T-helper 1 cell (primary cell): ENCODE results near the gene SETD2.
"Not testable (repeated sequence)": the region's sequence is repeated elsewhere in the genome, so short reads cannot be mapped to it uniquely, and the experiment has no call there.

Experiments used
- DNase-seq, 5 donors: peaks; one replicate each; pipeline ENCODE4 v3.0.0-alpha.2; 2012 to 2020

The SETD2 gene

DNA sequence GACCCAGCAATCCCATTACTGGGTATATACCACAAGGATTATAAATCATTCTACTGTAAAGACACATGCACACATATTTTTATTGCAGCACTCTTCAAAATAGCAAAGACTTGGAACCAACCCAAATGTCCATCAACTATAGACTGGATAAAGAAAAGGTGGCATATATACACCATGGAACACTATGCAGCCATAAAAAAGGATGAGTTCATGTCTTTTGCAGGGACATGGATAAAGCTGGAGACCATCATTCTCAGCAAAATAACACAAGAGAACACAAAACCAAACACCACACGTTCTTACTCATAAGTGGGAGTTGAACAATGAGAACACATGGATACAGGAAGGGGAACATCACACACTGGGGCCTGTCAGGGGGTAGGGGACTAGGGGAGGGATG, 137.5 kb downstream of the SETD2 start:
- not testable (repeated sequence) for DNase-seq

DNA sequence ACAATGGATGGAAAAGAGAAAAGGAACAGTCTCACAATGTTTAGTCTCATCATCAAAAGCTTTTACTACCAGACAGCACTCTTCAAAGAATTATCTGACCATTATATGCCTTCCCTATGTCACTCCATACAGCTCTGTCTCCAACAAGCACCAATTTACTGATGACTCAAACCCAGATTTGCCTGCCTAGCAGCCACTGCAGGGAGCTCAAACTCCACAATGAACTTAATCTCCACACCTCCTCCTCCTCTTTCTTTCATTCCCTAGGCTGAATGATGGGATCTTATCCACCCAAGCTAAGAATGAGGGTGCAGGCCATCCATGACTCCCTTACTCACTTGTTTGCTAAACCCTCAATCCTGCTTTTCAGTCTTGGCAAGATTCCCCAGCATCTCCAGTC, 139.0 kb downstream of the SETD2 start:
- no peak for DNase-seq

DNA sequence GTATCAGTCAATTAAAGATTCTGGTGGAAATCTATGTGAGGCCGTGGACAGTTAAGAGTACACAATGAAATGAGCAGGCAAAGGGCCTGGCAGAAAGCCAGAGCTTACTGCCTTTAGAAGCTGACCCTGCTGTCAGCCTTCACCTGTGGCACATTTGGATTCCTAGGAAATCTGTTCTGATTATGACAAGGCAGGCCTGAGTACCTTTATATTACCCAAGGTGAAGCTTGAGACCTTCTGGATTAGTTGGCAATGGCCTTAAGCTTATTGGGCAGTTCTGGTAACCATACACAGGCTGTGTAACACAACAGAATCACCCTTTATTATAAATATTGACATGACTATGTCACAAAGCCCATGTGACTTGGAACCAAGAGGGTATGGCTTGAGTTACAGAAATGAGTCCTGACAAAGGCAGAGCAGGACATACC, 141.3 kb downstream of the SETD2 start:
- no peak for DNase-seq

DNA sequence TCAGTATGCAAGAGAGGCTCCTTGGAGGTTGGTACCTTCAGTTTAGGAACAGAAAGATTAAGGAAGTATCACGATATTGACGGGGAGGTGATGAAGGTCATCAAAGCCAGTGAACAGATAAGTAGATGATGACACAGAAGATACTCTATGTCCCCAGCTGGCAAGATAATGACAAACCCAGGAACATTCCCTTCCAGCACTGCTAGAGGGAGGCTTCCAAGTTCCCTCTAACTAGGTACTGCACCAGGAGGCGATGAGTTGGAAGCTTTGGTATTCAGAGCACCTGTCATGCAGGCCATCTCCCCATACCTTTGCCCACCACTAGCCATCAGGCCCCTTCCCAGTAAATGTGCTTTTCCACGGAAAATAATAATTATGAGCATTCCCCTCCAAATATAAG, 143.6 kb downstream of the SETD2 start:
- no peak for DNase-seq

DNA sequence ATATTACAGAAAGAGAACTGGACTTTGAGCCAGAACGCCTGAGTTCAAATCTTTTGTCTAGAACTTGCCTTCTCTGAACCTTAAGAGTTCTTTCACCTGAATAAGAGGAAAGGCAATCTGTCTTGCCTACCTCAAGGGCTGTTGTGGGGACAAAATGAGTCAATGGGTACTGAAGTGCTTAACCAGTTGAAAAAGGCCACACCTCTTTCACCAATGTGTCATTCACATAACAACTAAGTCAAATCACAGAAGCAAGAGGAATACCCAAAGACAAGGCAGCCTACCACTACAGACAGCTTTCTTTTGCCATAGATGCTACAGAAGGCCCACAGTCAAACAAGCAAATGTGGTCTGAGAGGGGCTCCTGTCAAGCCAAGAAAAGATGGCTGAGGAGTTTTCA, 144.7 kb downstream of the SETD2 start:
- DNase-seq, result peak in 1 of 5 donors; percentile 84

DNA sequence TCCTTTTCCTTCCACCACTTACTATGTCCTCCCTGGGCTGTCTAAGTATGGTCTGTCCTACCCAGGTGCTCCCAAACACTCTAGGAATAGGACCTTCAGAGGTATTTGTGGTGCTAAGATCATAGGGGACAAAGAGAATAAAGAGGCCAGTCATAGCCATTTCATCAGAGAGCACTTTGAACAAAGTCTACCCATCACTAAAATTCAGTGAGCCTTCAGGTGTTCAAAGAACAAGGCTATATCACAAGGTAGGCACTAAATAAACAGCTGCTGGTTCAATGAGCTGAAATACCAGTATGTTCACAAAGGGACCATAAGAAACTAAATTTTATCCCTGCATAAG, 145.7 kb downstream of the SETD2 start:
- no peak for DNase-seq

DNA sequence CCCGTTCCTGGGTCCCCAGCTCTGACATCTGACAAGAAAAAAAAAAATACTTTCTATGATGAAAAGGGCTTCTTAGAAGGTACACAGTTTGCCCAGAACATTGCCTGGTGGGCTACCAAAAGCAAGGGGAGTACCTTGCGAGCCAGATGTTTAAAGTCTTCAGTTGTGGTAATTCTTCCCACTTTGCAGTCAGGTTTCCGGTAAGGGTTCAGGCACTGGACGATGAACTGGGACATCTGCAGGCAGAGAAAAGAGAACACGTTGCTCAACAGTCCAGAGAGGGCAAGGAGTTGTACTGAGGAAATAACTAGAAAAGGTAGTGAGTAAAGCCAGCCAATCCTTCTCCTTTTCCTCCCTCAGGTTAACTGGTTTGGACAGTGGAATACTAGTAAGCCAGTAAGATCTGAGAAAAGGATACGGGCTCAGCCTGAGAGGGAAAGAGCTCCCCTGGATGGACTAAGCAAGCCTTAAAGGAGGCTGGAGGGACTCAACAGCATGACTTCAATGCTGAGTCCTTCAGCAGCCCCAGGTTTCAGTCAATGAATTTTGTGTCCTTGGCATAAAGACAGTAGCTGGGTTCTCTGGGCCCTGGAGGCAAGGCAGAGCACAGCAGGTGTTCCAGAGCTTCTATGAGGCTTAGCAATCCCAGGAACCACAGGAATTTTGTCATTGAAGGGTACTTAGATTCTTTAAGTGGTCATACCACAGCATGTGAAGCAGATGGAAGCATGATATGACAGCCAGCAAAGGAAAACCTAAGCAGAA, 146.2 kb downstream of the SETD2 start:
- DNase-seq, result no peak

DNA sequence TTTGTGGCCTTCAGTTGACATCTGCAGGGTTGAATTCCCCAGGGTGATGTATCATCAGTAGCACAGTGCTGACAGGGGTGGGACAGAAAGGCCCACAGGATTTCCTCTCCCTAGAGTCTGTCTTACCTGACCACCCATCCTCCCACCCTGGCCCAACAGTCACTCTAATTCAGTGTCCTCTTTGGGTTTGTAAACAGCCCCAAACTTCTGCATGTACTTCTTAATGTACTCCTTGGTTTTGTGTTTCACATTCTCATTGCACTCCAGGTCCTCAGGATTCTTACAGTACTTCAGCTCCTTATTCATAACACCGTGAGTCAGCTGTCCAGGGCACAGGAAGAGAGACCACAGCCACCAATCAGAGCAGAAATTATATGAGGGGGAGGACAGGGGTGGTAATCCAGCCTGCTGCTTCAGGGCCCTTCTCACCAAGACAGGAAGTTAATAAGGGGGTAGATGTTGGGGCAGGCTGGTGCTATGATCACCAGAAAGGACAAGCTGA, 146.9 kb downstream of the SETD2 start:
- DNase-seq, result peak in 1 of 5 donors; percentile 66

DNA sequence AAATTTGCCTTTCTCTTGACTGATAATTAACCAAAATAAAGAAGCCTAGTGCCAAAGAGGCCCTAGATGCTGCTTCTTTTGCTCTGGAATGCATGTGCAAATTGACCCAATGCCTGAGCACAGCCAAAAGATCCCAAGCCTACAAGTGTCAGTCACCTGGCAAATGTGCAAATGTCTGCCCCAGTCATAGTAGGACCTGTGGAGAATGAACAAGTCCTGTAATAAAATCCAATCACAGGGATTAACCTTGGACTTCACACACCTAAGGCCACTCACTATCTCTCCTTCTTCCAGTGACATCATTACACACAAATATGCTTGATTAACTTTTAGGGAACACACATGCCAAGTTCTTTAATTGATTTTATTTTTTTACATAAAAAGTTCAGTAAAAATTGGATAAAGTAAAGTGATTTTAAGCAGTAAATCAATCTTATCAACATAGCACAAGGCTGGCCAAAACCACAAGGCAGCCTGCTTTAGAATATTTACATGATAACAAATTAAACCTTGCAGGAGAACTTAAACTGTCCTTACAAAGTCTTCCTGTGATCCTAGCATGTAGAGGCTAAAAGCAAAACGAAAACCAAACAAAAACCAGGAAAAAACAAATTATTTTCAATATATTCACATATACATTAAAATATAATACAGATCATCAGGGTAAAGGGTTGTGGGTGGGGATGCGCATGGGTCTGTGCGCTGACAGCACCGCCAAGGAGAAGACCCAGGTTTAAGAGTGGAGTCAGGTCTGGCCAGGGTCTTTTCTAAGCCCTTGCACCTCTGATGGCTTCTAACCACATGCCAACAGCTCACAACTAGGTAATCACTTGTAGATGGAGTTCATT, 147.6 kb downstream of the SETD2 start:
- DNase-seq, result no peak

DNA sequence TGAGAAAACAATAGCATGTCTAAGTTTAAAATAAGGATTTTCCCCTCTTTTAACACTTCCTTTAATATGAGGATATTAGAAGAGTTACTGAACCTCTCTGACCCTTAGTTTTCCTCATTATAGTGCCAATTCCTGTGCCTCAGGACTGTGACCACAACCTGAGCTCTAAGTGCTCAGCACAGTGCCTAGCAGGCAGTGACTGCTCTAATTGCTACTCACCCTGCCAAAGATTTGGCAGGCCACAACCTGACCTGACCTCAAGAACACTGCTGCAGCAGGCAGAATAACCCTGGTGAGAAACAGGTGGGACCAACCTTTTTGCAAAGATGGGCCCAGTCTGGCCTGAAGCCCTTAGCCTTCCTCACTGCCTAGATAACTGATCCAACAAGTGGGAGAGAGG, 148.8 kb downstream of the SETD2 start:
- no peak for DNase-seq

DNA sequence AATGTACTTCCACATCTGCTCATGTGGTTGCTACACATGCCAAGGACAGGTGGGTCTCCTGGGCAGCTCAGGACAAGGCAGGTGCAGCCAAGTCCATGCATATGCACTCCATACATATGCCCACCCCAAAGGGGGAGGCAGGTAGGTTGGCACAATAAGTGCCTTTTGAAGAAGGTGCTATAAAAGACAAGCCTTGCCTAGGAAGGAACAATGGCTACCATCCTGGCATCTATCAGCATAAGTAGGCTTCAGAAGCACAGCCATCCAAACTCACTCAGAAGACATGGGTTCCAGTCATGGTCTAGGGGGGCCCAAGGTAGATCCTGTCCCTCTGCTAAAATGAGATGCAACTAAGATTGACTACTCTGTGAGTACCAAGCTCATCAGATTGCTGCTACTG, 149.9 kb downstream of the SETD2 start:
- no peak for DNase-seq

DNA sequence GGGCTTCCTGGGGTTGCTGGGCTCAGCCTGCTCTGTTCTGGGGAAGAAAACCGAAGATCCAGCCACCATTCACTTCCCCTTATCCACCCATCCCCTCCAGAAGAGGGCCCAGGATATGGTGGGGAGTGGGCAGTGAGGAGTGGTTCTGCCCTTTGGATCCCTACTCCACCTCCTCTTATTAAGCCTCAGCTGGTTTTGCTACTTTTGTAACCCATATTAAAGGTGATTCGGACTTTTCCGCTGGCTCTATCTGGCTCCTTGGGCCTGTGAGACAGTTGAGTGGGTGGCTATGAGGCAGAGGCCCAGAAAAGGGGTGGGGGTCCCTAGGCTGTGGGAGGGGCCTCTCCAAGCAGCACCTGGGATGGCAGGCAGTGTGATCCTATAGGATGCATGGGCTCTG, 150.7 kb downstream of the SETD2 start:
- no peak for DNase-seq

DNA sequence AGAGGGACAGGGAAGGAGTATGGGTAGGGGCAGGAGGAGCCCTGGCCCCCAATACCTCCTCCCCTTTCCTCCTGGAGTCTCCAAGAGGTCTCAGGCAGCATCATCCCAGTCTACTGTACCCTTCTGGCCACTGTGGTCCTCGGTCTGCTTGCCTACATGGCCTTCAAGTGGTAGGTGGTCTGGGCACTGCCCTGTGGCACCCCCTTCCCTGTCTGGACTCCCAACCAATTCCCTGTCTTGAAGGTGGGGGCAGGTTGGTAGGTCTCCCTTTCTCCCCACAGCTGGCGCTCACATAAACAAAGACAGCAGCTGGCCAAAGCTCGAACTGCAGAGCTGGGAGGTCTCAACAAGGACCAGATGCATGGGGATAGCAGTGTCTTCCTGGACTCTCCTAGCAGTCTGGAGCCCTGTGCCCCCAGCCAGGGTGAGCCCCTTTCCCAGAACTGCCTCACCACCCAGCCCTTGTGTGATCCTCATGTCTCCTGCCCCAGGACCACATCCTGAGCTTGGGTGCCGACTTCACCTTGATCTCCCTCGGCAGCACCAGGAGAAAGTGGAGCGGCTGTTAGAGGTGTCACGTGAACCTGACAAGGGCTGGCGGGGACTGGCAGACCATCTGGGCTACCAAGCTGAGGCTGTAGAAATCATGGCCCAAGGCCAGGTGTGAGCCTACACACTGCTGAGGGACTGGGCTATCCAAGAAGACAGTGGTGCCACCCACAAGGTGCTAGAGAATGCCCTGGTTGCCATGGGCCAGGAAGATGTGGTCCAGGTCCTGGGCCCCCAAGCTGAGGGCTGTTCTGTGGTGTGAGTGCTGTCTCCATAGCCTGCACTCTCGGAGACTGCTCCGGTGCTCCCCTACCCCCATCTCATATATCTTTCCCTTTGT, 151.3 kb downstream of the SETD2 start:
- no peak for DNase-seq

DNA sequence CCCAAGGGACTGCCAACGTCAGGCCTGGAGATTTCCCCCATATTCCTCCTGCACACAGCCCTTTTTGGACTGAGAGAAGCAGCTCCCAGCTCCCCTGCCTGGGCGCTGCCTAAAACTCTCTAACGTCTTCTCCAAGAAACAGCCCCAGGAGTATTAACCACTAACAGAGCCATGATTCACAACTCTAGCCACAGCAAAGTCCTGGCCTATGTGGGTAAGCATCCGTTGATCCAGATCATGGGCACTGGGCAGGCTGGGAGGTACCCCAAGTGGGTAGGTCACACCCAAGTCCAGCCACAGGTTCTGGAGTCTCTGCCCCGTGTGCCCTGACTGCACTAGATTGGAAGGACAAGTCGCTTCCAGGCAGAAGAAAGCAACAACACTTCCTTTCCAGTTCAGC, 152.5 kb downstream of the SETD2 start:
- no peak for DNase-seq

DNA sequence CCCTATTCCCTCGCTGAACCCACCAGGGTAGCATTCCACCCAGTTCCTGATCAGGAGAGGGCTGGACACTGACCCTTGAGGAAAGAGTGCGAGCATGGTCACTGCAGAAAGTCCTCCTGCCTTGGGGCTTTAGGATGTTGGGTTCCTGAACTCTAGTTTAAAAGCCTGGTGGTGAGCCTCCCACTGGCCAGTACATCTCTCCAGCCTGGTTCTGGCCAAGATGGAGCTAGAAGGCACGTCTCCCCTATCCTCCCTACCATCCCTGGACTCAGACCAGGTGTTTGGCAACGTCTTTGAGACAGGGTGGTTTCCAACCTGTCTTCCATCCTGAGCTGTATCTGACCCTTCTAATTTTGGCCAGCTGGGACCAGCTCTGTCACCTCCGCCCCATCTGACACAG, 153.0 kb downstream of the SETD2 start:
- DNase-seq, result no peak

DNA sequence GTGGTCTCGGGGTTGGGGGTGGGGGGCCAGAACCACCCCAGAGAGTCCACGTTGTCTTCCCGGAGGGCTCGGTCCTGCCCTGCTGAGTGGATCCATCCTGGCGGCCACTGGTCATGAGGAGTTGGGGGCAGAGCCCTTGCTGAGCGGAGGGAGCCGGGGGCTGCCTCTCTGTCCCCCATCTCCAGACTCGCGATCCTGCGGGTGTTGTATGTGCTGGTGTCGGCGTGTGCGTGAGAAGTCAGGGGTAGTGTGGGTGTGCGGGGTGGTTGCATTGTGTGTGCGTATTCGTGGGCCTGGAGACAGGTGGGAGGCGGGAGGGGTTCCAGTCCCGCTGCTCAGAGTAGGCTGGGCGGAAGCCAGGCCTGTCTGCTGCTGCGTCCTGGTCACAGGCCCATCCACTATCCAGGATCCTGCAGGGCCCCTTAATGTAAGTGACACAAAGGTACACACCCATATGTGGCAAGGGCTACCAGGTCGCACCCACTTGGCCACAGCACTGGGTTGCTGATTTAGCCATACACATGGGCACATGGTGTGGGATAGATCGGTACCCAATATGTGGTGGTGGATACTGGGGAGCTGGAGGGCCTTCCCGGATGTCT, 153.7 kb downstream of the SETD2 start:
- no peak for DNase-seq

DNA sequence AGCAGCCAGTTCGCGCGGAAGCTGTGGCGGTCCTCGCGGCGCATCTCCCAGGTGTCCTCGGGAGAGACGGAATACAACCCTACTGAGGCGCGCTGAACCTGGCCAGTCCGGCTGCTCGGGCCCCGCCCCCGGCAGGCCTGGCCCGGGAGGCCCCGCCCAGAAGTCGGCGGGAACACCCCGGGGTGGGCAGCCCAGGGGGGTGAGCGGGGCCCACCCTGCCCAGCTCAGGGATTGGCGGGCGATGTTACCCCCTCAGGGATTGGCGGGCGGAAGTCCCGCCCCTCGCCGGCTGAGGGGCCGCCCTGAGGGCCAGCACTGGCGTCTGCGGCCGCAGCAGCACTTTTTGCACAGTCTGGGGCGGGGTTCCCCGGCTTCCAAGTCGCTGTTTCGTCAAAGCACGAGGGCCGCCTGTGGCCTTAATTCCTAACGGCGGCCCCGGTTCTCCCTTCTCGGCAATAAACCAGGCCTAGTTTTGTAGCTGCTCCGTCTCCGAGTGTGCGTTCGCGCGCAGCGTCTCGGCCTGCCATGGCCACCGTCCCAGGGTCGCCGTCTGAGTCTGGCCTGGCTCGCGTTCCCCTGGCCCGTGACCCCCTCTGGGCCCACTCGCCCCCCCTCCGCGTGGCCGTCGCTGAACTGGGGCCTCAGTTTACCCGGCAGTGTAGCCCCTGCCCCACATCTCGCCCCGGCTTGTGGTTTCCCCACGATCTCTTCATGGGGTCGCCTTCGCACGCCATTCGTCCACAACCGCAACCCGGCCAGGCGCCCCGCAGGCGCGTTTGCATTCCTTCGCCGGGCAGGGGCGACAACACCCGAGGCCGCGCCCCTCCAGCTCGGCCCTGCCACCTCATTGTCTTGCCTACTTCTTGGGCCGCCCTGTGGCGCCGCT, 154.4 kb downstream of the SETD2 start:
- DNase-seq, result peak; percentile 37 to 69 (median 58)

DNA sequence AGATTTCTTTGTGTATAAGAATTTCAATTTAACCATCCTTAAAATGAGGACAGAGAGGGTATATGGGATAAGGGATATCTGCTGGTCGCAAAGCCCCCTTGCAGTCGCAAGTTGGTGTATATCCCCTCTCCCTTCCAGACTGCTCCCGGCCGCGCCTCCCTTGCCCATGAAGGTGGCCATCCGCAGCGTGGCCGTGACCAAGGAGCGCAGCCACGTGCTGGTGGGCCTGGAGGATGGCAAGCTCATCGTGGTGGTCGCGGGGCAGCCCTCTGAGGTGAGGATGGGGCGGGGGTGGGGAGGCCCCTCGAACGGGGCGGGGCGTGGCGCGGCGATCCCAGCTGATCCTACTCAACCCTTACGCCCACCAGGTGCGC, 155.1 kb downstream of the SETD2 start:
- no peak for DNase-seq

DNA sequence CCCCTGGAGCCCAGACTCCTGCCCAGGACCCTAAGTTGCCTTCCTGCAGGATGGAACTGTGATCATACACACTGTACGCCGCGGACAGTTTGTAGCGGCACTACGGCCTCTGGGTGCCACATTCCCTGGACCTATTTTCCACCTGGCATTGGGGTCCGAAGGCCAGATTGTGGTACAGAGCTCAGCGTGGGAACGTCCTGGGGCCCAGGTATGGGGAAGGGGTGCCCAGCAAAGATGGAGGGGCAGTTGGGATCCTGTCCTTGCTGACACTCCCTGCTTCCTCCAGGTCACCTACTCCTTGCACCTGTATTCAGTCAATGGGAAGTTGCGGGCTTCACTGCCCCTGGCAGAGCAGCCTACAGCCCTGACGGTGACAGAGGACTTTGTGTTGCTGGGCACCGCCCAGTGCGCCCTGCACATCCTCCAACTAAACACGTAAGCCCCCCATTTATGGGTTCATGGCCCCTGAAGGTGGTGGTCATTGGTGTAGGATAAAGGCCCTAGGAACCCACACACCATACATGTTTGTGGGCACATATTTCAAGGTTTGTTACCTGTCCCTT, 155.6 kb downstream of the SETD2 start:
- DNase-seq, result no peak

DNA sequence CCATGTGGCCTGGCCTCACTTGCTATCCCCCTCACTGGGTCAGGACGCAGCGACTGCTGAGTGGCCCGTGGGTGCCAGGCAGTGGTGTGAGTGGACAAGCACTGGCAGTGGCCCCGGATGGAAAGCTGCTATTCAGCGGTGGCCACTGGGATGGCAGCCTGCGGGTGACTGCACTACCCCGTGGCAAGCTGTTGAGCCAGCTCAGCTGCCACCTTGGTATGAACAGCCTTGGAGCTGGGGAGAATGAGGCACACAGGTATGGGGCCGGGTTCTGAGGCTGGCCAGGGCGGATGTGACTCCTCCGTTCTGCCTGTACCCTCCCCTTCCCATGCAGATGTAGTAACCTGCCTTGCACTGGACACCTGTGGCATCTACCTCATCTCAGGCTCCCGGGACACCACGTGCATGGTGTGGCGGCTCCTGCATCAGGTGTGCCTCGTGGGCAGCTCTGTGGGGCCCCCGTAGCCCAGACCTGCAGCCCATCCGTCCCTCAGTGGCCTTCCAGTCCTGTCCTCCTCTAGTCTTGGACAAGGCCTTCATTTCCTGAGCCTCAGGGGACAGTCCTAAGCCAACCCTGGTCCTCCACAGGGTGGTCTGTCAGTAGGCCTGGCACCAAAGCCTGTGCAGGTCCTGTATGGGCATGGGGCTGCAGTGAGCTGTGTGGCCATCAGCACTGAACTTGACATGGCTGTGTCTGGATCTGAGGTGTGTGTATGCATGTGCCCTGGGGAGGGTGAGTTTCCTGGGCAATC, 156.3 kb downstream of the SETD2 start:
- no peak for DNase-seq

DNA sequence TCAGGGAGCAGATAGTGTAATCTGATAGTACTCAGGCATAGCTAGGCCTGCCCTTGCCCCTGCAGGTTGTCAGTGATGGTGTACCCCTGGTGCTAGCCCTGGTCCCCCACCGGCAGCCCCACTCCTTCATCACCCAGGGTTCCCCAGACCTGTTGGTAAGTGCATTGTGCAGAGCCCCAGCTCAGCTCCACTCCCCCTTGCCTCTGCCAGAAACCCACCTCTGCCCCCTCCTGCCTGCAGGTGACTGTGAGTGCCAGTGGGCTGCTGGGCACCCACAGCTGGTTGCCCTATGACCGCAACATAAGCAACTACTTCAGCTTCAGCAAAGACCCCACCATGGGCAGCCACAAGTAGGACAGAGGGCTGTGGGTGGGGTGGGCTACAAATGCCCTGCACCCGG, 156.9 kb downstream of the SETD2 start:
- no peak for DNase-seq
